Peyer's patch (tissue), 4 donors: ENCODE measurements around the gene GLDN.

ENCODE experiments used
- POLR2A ChIP-seq, 2 donors: fragments of 450-650 bp; IDR thresholded peaks; one replicate each; pipeline ENCODE4 v1.5.1; 2017; ENCODE audit warnings: antibody characterized with exemption in 2 of 2, mild to moderate bottlenecking in 2 of 2, moderate library complexity in 2 of 2
- TF ChIP-seq, protein P1 (sequence below), 6 experiments: fragments of 450-650 bp in 4 of 6; fragments of 200-600 bp in 2 of 6; sonication (generic) in 1 of 6; IDR thresholded peaks; one replicate each; pipeline ENCODE4 v1.5.1; 2017 to 2019; ENCODE audit warnings: antibody characterized with exemption in 6 of 6, mild to moderate bottlenecking in 3 of 6, moderate library complexity in 1 of 6

GRCh38 chr15:51390966-51391422 lies 49.5 kb downstream of the GLDN start:
- TF ChIP-seq, protein P1, sequence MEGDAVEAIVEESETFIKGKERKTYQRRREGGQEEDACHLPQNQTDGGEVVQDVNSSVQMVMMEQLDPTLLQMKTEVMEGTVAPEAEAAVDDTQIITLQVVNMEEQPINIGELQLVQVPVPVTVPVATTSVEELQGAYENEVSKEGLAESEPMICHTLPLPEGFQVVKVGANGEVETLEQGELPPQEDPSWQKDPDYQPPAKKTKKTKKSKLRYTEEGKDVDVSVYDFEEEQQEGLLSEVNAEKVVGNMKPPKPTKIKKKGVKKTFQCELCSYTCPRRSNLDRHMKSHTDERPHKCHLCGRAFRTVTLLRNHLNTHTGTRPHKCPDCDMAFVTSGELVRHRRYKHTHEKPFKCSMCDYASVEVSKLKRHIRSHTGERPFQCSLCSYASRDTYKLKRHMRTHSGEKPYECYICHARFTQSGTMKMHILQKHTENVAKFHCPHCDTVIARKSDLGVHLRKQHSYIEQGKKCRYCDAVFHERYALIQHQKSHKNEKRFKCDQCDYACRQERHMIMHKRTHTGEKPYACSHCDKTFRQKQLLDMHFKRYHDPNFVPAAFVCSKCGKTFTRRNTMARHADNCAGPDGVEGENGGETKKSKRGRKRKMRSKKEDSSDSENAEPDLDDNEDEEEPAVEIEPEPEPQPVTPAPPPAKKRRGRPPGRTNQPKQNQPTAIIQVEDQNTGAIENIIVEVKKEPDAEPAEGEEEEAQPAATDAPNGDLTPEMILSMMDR (IDR thresholded peaks at IDR 0.05), result no peak
- no peak for TF ChIP-seq POLR2A (IDR thresholded peaks at IDR 0.05)
